H1 (cell line): Measurements from ENCODE around the gene DLG5. TPM values are rescaled to one million over a fixed set of nuclear protein-coding genes. Genes with fewer than 3 reads are reported as not detected.

Experiments used
- POU5F1 ChIP-seq: IDR thresholded peaks from 2 replicates; pipeline ENCODE4 v1.6.1; 2011; ENCODE audit warnings: low read depth, mild to moderate bottlenecking, low read length, moderate library complexity
- polyA plus RNA-seq, 7 experiments: library from polyadenylated mRNA; depleted of rRNA in 3 of 7; stranded (reverse) in 5 of 7; unstranded in 2 of 7; fragments of >200 nt in 5 of 7; fragments of 200-250 nt in 2 of 7; gene quantifications; 1 replicate in 5 of 7; 2 replicates in 1 of 7; 4 replicates in 1 of 7; pipeline versions ENCODE4 v1.2.1 to v1.2.3, GENCODE V29; 2011 to 2013; ENCODE audit warnings: missing spikeins in 2 of 7, mixed read lengths in 2 of 7
- total RNA-seq: library from RNA; stranded (reverse); fragmentation: NEBNext Ultra II Directional; extraction: Animal tissue kit (Norgen Biotek cat#: 25700); gene quantifications from 2 replicates; pipeline ENCODE4 v1.2.1, GENCODE V29; 2021
- TF ChIP-seq, protein P1 (sequence below): fragments of 300-600 bp; sonication (generic); IDR thresholded peaks from 2 replicates; pipeline ENCODE4 v1.7.1; 2012; ENCODE audit warnings: low read length, moderate library complexity, mild to moderate bottlenecking, inconsistent platforms; ENCODE audit not compliant: insufficient replicate concordance

Gene DLG5
- total and polyA plus RNA-seq, 2 of the 8 experiments (the other 6 are each of a cell fraction or from before 2014, with no cell fraction given), result 15.6 to 71.4 TPM

DNA sequence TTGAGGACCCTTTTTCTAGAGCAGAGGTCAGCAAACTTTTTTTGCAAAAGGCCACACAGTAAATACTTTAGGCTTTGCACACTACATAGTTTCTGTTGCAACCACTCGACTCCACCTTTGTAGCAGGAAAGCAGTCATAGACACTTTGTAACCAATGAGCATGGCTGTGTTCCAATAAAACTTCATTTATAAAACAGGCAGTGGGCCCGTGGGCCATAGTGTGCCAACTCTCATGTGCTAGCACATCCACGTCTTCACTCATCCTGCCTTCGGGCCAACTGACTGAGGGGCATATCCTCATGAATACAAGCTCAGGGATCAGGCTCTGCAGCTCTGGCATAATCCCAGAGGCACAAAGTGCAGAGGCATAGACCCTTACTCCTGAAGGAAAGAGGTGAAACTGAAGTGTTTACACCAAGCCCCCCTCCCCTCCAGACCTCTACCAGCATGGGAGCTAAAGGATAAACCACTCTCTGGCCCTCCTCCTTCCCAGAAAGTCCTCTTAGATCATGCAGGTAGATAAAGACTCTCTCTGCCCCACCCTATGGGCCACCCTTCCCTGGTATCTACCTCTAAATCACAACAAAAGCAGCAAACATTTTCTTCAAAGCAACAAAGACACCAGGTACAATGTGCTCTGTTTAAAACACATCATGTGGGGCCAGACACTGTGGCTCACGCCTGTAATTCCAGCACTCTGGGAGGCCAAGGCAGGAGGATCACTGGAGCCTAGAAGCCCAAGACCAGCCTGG lies 71.0 kb downstream of the DLG5 start (continued):
- TF ChIP-seq, protein P1, sequence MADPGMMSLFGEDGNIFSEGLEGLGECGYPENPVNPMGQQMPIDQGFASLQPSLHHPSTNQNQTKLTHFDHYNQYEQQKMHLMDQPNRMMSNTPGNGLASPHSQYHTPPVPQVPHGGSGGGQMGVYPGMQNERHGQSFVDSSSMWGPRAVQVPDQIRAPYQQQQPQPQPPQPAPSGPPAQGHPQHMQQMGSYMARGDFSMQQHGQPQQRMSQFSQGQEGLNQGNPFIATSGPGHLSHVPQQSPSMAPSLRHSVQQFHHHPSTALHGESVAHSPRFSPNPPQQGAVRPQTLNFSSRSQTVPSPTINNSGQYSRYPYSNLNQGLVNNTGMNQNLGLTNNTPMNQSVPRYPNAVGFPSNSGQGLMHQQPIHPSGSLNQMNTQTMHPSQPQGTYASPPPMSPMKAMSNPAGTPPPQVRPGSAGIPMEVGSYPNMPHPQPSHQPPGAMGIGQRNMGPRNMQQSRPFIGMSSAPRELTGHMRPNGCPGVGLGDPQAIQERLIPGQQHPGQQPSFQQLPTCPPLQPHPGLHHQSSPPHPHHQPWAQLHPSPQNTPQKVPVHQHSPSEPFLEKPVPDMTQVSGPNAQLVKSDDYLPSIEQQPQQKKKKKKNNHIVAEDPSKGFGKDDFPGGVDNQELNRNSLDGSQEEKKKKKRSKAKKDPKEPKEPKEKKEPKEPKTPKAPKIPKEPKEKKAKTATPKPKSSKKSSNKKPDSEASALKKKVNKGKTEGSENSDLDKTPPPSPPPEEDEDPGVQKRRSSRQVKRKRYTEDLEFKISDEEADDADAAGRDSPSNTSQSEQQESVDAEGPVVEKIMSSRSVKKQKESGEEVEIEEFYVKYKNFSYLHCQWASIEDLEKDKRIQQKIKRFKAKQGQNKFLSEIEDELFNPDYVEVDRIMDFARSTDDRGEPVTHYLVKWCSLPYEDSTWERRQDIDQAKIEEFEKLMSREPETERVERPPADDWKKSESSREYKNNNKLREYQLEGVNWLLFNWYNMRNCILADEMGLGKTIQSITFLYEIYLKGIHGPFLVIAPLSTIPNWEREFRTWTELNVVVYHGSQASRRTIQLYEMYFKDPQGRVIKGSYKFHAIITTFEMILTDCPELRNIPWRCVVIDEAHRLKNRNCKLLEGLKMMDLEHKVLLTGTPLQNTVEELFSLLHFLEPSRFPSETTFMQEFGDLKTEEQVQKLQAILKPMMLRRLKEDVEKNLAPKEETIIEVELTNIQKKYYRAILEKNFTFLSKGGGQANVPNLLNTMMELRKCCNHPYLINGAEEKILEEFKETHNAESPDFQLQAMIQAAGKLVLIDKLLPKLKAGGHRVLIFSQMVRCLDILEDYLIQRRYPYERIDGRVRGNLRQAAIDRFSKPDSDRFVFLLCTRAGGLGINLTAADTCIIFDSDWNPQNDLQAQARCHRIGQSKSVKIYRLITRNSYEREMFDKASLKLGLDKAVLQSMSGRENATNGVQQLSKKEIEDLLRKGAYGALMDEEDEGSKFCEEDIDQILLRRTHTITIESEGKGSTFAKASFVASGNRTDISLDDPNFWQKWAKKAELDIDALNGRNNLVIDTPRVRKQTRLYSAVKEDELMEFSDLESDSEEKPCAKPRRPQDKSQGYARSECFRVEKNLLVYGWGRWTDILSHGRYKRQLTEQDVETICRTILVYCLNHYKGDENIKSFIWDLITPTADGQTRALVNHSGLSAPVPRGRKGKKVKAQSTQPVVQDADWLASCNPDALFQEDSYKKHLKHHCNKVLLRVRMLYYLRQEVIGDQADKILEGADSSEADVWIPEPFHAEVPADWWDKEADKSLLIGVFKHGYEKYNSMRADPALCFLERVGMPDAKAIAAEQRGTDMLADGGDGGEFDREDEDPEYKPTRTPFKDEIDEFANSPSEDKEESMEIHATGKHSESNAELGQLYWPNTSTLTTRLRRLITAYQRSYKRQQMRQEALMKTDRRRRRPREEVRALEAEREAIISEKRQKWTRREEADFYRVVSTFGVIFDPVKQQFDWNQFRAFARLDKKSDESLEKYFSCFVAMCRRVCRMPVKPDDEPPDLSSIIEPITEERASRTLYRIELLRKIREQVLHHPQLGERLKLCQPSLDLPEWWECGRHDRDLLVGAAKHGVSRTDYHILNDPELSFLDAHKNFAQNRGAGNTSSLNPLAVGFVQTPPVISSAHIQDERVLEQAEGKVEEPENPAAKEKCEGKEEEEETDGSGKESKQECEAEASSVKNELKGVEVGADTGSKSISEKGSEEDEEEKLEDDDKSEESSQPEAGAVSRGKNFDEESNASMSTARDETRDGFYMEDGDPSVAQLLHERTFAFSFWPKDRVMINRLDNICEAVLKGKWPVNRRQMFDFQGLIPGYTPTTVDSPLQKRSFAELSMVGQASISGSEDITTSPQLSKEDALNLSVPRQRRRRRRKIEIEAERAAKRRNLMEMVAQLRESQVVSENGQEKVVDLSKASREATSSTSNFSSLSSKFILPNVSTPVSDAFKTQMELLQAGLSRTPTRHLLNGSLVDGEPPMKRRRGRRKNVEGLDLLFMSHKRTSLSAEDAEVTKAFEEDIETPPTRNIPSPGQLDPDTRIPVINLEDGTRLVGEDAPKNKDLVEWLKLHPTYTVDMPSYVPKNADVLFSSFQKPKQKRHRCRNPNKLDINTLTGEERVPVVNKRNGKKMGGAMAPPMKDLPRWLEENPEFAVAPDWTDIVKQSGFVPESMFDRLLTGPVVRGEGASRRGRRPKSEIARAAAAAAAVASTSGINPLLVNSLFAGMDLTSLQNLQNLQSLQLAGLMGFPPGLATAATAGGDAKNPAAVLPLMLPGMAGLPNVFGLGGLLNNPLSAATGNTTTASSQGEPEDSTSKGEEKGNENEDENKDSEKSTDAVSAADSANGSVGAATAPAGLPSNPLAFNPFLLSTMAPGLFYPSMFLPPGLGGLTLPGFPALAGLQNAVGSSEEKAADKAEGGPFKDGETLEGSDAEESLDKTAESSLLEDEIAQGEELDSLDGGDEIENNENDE, result no peak
- TF ChIP-seq POU5F1, result no peak
